Loucy (cell line): ENCODE results near the gene LMNTD2.

Source experiments
- H2AFZ ChIP-seq: fragments of 200-600 bp; sonication (generic); 2 replicates; pipeline ENCODE4 v1.6.0; 2016; ENCODE audit warnings: antibody characterized with exemption, mild to moderate bottlenecking, low read length, moderate library complexity
- H3F3A ChIP-seq: fragments of 200-600 bp; 2 replicates; pipeline ENCODE4 v1.6.0; 2016; ENCODE audit warnings: antibody characterized with exemption, low read depth, mild to moderate bottlenecking
- H3K27me3 ChIP-seq: fragments of 200-600 bp; sonication (generic); 2 replicates; pipeline ENCODE4 v1.6.1; 2014; ENCODE audit warnings: low read length, mild to moderate bottlenecking; ENCODE audit not compliant: insufficient read depth, poor library complexity, severe bottlenecking
- H3K36me3 ChIP-seq: fragments of 200-600 bp; sonication (generic); 2 replicates; pipeline ENCODE4 v1.6.1; 2016; ENCODE audit warnings: low read length; ENCODE audit not compliant: insufficient read depth
- H3K4me1 ChIP-seq: fragments of 200-600 bp; sonication (generic); 2 replicates; pipeline ENCODE4 v1.5.1; 2014; ENCODE audit warnings: low read length, mild to moderate bottlenecking; ENCODE audit not compliant: insufficient read depth, poor library complexity, severe bottlenecking
- H3K4me2 ChIP-seq: fragments of 200-600 bp; sonication (generic); 2 replicates; pipeline ENCODE4 v1.6.0; 2014; ENCODE audit warnings: antibody characterized with exemption, low read length, low read depth, mild to moderate bottlenecking; ENCODE audit not compliant: poor library complexity, severe bottlenecking
- H3K4me3 ChIP-seq: fragments of 200-600 bp; sonication (generic); 2 replicates; pipeline ENCODE4 v1.5.1; 2014; ENCODE audit warnings: low read length, mild to moderate bottlenecking, mixed read lengths; ENCODE audit not compliant: poor library complexity, severe bottlenecking
- H3K79me2 ChIP-seq: fragments of 200-600 bp; sonication (generic); 2 replicates; pipeline ENCODE4 v1.6.1; 2014; ENCODE audit warnings: low read length; ENCODE audit not compliant: insufficient read depth
- H3K9ac ChIP-seq: fragments of 200-600 bp; sonication (generic); 2 replicates; pipeline ENCODE4 v1.6.0; 2014; ENCODE audit warnings: mild to moderate bottlenecking, low read depth, low read length, moderate library complexity; ENCODE audit not compliant: poor library complexity, severe bottlenecking
- H3K9me2 ChIP-seq: fragments of 200-600 bp; sonication (generic); replicated peaks from 2 replicates; pipeline ENCODE4 v1.6.1; 2016; ENCODE audit warnings: low read depth, low read length, mixed read lengths
- H3K9me3 ChIP-seq: fragments of 200-600 bp; sonication (generic); 2 replicates; pipeline ENCODE4 v1.6.1; 2014; ENCODE audit warnings: mild to moderate bottlenecking, antibody characterized with exemption, low read length, low read depth; ENCODE audit not compliant: insufficient read depth
- H4K20me1 ChIP-seq: fragments of 200-600 bp; sonication (generic); 2 replicates; pipeline ENCODE4 v1.6.0; 2014; ENCODE audit warnings: antibody characterized with exemption, low read length, mild to moderate bottlenecking; ENCODE audit not compliant: insufficient read depth, poor library complexity, severe bottlenecking
- EZH2phosphoT487 ChIP-seq: fragments of 200-600 bp; IDR thresholded peaks from 2 replicates; pipeline ENCODE4 v1.6.1; 2018; ENCODE audit warnings: antibody characterized with exemption, mild to moderate bottlenecking, moderate library complexity, borderline replicate concordance
- TF ChIP-seq, protein P1 (sequence below): fragments of 200-600 bp; sonication (generic); conservative IDR thresholded peaks from 2 replicates; pipeline ENCODE4 v1.5.1; 2014; ENCODE audit warnings: mild to moderate bottlenecking, antibody characterized with exemption, low read length

The LMNTD2 gene

DNA sequence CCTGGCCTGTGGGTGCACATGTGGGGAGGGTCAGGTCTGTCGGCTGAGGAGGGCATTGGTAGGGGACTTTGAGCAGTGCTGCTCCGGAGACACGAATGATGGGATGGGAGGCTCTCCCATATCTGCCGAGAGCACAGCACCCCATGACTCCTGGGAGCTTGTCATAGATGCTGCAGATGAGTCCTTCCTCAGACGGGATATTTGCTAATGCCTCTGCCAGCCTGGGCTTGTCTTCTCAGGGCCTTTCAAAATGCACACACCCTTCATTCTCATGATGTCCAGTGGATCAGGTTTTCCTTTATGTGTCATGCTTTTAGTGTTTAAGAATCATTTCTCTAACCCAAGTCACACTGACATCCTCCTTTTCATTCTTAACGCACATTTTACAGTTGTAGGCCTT, 45.4 kb downstream of the LMNTD2 start:
- H3K27me3 ChIP-seq = no peaks in the 10 kb centered on the region
- H3K9me2 ChIP-seq = no peaks in the 10 kb centered on the region
- no peak overlapping the region for H3K9ac ChIP-seq
- H2AFZ ChIP-seq = no peak overlapping the region
- TF ChIP-seq, protein P1, sequence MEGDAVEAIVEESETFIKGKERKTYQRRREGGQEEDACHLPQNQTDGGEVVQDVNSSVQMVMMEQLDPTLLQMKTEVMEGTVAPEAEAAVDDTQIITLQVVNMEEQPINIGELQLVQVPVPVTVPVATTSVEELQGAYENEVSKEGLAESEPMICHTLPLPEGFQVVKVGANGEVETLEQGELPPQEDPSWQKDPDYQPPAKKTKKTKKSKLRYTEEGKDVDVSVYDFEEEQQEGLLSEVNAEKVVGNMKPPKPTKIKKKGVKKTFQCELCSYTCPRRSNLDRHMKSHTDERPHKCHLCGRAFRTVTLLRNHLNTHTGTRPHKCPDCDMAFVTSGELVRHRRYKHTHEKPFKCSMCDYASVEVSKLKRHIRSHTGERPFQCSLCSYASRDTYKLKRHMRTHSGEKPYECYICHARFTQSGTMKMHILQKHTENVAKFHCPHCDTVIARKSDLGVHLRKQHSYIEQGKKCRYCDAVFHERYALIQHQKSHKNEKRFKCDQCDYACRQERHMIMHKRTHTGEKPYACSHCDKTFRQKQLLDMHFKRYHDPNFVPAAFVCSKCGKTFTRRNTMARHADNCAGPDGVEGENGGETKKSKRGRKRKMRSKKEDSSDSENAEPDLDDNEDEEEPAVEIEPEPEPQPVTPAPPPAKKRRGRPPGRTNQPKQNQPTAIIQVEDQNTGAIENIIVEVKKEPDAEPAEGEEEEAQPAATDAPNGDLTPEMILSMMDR = no peak
- TF ChIP-seq EZH2phosphoT487 = no peak
- no peaks in the 10 kb centered on the region for H3F3A ChIP-seq
- H4K20me1 ChIP-seq = no peaks in the 10 kb centered on the region
- H3K79me2 ChIP-seq = no peaks in the 10 kb centered on the region
- H3K4me1 ChIP-seq = no peaks in the 10 kb centered on the region
- H3K4me2 ChIP-seq = no peak overlapping the region
- no peaks in the 10 kb centered on the region; the same call in 1 of the 2 replicates for H3K9me3 ChIP-seq
- H3K4me3 ChIP-seq = no peak overlapping the region
- H3K36me3 ChIP-seq = no peaks in the 10 kb centered on the region

DNA sequence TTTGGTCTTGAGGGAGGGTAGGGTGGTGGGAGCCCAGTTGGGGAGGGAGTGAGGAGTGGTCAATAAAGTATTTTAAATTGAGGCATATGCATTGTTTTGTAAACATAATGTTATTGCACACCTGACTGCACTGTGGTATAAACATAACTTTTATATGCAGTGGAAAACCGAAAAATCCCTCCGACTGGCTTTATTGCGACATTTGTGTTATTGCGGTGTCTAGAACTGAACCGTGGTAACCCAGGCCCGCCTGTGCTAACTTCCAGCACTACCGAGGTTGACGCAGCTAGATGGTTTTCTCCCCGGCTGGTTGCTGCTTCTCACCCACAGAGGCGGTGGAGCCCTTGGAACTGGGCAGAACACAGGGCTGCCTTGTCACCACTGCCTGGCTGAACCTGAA, 45.9 kb downstream of the LMNTD2 start:
- no peak overlapping the region for H3K4me2 ChIP-seq
- H3K79me2 ChIP-seq = no peaks in the 10 kb centered on the region
- no peaks in the 10 kb centered on the region for H3K9me2 ChIP-seq
- H3K9me3 ChIP-seq = no peaks in the 10 kb centered on the region; the same call in 1 of the 2 replicates
- no peaks in the 10 kb centered on the region for H4K20me1 ChIP-seq
- H2AFZ ChIP-seq = no peak overlapping the region
- H3K27me3 ChIP-seq = no peaks in the 10 kb centered on the region
- TF ChIP-seq EZH2phosphoT487 = no peak
- TF ChIP-seq, protein P1 = no peak
- no peaks in the 10 kb centered on the region for H3K36me3 ChIP-seq
- no peak overlapping the region for H3K4me3 ChIP-seq
- no peaks in the 10 kb centered on the region for H3K4me1 ChIP-seq
- no peak overlapping the region for H3K9ac ChIP-seq
- H3F3A ChIP-seq = no peaks in the 10 kb centered on the region

DNA sequence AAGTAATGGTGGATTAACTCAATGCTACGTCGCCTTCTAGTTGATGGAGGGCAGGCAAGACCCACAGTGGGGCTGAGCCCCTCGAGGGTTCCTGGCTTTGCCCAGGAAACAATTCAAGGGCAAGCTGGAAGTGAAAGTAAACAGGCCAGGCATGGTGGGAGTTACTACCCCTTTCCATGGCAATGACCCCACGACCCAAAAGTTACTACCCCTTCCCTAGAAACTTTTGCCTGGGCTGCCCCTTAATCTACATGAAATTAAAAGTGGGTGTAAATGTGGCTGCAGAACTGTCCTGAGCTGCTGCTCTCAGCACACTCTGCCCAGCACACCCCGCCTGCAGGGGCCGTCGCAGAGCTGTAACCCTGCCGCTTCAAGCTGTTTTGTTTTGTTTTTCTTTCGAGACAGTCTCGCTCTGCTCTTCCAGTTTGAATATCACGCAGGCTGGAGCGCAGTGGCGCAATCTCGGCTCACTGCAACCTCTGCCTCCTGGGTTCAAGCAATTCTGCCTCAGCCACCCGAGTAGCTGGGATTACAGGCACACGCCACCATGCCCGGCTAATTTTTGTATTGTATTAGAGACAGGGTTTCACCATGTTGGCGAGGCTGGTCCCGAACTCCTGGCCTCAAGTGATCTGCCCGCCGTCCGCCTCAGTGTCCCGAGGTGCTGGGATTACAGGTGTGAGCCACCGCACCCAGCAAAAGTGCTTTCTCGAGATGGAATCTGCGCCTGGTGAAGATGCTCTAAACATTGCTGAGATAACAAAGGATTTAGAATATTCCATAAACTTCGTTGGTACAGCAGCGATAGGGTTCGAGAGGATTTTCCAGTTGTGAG, 47.6 kb downstream of the LMNTD2 start:
- Histone ChIP-seq H3K4me3 (no peak overlapping the region), H3K4me2 (no peak overlapping the region), H2AFZ (no peak overlapping the region), H3K79me2 (peaks cover under 1% of the 10 kb centered on the region; the same call in 1 of the 2 replicates), H3K9ac (no peak overlapping the region), H3K36me3 (no peaks in the 10 kb centered on the region), H3K27me3 (no peaks in the 10 kb centered on the region), H3K9me2 (no peaks in the 10 kb centered on the region), H3K9me3 (no peaks in the 10 kb centered on the region; the same call in 1 of the 2 replicates), H4K20me1 (no peaks in the 10 kb centered on the region), H3F3A (peaks cover under 1% of the 10 kb centered on the region; the same call in 1 of the 2 replicates), H3K4me1 (no peaks in the 10 kb centered on the region)
- TF ChIP-seq, protein P1 = no peak
- TF ChIP-seq EZH2phosphoT487 = no peak
